ENCODE results near the gene SMIM24. TPM values are rescaled to one million over a fixed set of nuclear protein-coding genes. Genes with fewer than 3 reads are reported as not detected.

Gene SMIM24
- polyA plus RNA-seq, 4 donors, result 270 to 1,947 (median 1,286) TPM

- Histone ChIP-seq H3K36me3 (ENCODE audit: control insufficient read depth in 3 of 3, insufficient read depth in 2 of 3, low read depth in 1 of 3, low read length in 3 of 3) (peaks cover 4 to 79% (median 4%) of the 10 kb centered on the region in 3 donors), H3K27me3 (ENCODE audit: control insufficient read depth in 3 of 3, insufficient read depth in 3 of 3, low read length in 3 of 3) (no peaks in the 10 kb centered on the region), H3K27ac (ENCODE audit: low read depth in 1 of 3, low read length in 2 of 3) (no peak overlapping the region), H3K4me3 (ENCODE audit: low read depth in 1 of 3, low read length in 3 of 3) (no peak overlapping the region), H3K4me1 (ENCODE audit: control insufficient read depth in 3 of 3, insufficient read depth in 2 of 3, low read depth in 1 of 3, low read length in 2 of 3) (peaks cover 0 to 12% (median 0%) of the 10 kb centered on the region in 3 donors), H3K9me3 (ENCODE audit: control insufficient read depth in 2 of 2, insufficient read depth in 1 of 2, low read depth in 1 of 2, low read length in 1 of 2) (no peaks in the 10 kb centered on the region)
- DNase-seq (no peak), FAIRE-seq (no peak)
- WGBS, 3 donors, result 88 to 91% (median 88%) methylated on average over 2 of the region's 2 CpGs
These were observed 38.3 kb upstream of the SMIM24 start for GRCh38 chr19:3518659-3519058.

GRCh38 chr19:3518255-3518654, 37.9 kb upstream of the SMIM24 start:
- 85 to 88% (median 87%) methylated on average over 10 of the region's 10 CpGs for WGBS, 3 donors
- Histone ChIP-seq H3K36me3 (ENCODE audit: control insufficient read depth in 3 of 3, insufficient read depth in 2 of 3, low read depth in 1 of 3, low read length in 3 of 3) (peaks cover under 1 to 79% (median 4%) of the 10 kb centered on the region in 3 donors), H3K9me3 (ENCODE audit: control insufficient read depth in 2 of 2, insufficient read depth in 1 of 2, low read depth in 1 of 2, low read length in 1 of 2) (no peaks in the 10 kb centered on the region)

GRCh38 chr19:3517638-3518037, 37.3 kb upstream of the SMIM24 start:
- Histone ChIP-seq H3K4me3 (ENCODE audit: low read depth in 1 of 3, low read length in 3 of 3) (no peak overlapping the region), H3K9me3 (ENCODE audit: control insufficient read depth in 2 of 2, insufficient read depth in 1 of 2, low read depth in 1 of 2, low read length in 1 of 2) (no peaks in the 10 kb centered on the region), H3K27ac (ENCODE audit: low read depth in 1 of 3, low read length in 2 of 3) (no peak overlapping the region), H3K36me3 (ENCODE audit: control insufficient read depth in 3 of 3, insufficient read depth in 2 of 3, low read depth in 1 of 3, low read length in 3 of 3) (peaks cover 0 to 78% (median 2%) of the 10 kb centered on the region in 3 donors), H3K27me3 (ENCODE audit: control insufficient read depth in 3 of 3, insufficient read depth in 3 of 3, low read length in 3 of 3) (no peaks in the 10 kb centered on the region), H3K4me1 (ENCODE audit: control insufficient read depth in 3 of 3, insufficient read depth in 2 of 3, low read depth in 1 of 3, low read length in 2 of 3) (peaks cover 0 to 12% (median 0%) of the 10 kb centered on the region in 3 donors)
- 77 to 89% (median 82%) methylated on average over 2 of the region's 2 CpGs for WGBS, 3 donors
- DNase-seq (no peak), FAIRE-seq (no peak)

More at GRCh38 chr19:3518255-3518654, 37.9 kb upstream of the SMIM24 start:
- H3K27ac ChIP-seq (ENCODE audit: low read depth in 1 of 3, low read length in 2 of 3), result no peak overlapping the region
- no peak overlapping the region for H3K4me3 ChIP-seq (ENCODE audit: low read depth in 1 of 3, low read length in 3 of 3)
- DNase-seq (no peak), FAIRE-seq (no peak)
- no peaks in the 10 kb centered on the region for H3K27me3 ChIP-seq (ENCODE audit: control insufficient read depth in 3 of 3, insufficient read depth in 3 of 3, low read length in 3 of 3)
- H3K4me1 ChIP-seq (ENCODE audit: control insufficient read depth in 3 of 3, insufficient read depth in 2 of 3, low read depth in 1 of 3, low read length in 2 of 3), result peaks cover 0 to 12% (median 0%) of the 10 kb centered on the region in 3 donors

DNA sequence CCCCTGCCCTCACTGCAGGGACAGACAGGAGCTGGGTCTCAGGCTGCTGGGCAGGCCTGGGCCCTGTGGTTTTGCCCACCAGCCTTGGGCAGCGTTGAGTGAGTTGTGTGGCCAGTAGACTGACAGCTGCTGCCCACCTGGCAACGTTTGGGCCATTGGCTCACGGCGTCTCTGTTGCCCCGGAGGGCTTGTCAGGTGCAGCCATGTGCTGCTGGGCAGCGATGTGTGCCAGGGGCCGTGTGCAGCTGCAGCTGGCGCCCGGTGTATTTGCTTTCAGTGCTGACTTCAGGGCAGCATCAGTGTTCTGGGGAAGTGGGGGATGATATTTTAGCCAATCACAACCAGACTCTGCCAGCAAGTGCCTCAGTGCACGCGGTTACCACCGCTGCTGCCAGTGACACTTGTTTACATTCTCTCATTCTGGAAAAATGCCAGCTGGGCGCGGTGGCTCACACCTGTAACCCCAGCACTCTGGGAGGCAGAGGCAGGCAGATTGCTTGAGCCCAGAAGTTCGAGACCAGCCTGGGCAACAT, 36.4 kb upstream of the SMIM24 start:
- WGBS, 3 donors, result 30 to 55% (median 36%) methylated on average over 15 of the region's 15 CpGs
- DNase-seq (peak in 1 of 2 donors; percentile 72), FAIRE-seq (no peak)
- Histone ChIP-seq H3K9me3 (ENCODE audit: control insufficient read depth in 2 of 2, insufficient read depth in 1 of 2, low read depth in 1 of 2, low read length in 1 of 2) (no peaks in the 10 kb centered on the region), H3K4me3 (ENCODE audit: low read depth in 1 of 3, low read length in 3 of 3) (no peak overlapping the region), H3K36me3 (ENCODE audit: control insufficient read depth in 3 of 3, insufficient read depth in 2 of 3, low read depth in 1 of 3, low read length in 3 of 3) (peaks cover 0 to 78% (median 2%) of the 10 kb centered on the region in 3 donors), H3K27ac (ENCODE audit: low read depth in 1 of 3, low read length in 2 of 3) (no peak overlapping the region), H3K27me3 (ENCODE audit: control insufficient read depth in 3 of 3, insufficient read depth in 3 of 3, low read length in 3 of 3) (no peaks in the 10 kb centered on the region), H3K4me1 (ENCODE audit: control insufficient read depth in 3 of 3, insufficient read depth in 2 of 3, low read depth in 1 of 3, low read length in 2 of 3) (peaks cover 0 to 12% (median 0%) of the 10 kb centered on the region in 3 donors)

- H3K9me3 ChIP-seq (ENCODE audit: control insufficient read depth in 2 of 2, insufficient read depth in 1 of 2, low read depth in 1 of 2, low read length in 1 of 2), result no peaks in the 10 kb centered on the region
- no peak for FAIRE-seq
- no peaks in the 10 kb centered on the region for H3K27me3 ChIP-seq (ENCODE audit: control insufficient read depth in 3 of 3, insufficient read depth in 3 of 3, low read length in 3 of 3)
- peaks cover 0 to 12% (median 0%) of the 10 kb centered on the region in 3 donors for H3K4me1 ChIP-seq (ENCODE audit: control insufficient read depth in 3 of 3, insufficient read depth in 2 of 3, low read depth in 1 of 3, low read length in 2 of 3)
- no peak overlapping the region for H3K27ac ChIP-seq (ENCODE audit: low read depth in 1 of 3, low read length in 2 of 3)
- WGBS, 3 donors, result 75 to 81% (median 78%) methylated on average over 15 of the region's 15 CpGs
- H3K4me3 ChIP-seq (ENCODE audit: low read depth in 1 of 3, low read length in 3 of 3), result no peak overlapping the region
- DNase-seq, result no peak
- H3K36me3 ChIP-seq (ENCODE audit: control insufficient read depth in 3 of 3, insufficient read depth in 2 of 3, low read depth in 1 of 3, low read length in 3 of 3), result peaks cover 0 to 85% (median 2%) of the 10 kb centered on the region in 3 donors
These were observed 35.6 kb upstream of the SMIM24 start for GRCh38 chr19:3515891-3516422.

- Histone ChIP-seq H3K4me1 (ENCODE audit: control insufficient read depth in 3 of 3, insufficient read depth in 2 of 3, low read depth in 1 of 3, low read length in 2 of 3) (peaks cover 0 to 4% (median 0%) of the 10 kb centered on the region in 3 donors), H3K9me3 (ENCODE audit: control insufficient read depth in 2 of 2, insufficient read depth in 1 of 2, low read depth in 1 of 2, low read length in 1 of 2) (no peaks in the 10 kb centered on the region), H3K4me3 (ENCODE audit: low read depth in 1 of 3, low read length in 3 of 3) (no peak overlapping the region), H3K36me3 (ENCODE audit: control insufficient read depth in 3 of 3, insufficient read depth in 2 of 3, low read depth in 1 of 3, low read length in 3 of 3) (peaks cover 0 to 87% (median 2%) of the 10 kb centered on the region in 3 donors), H3K27ac (ENCODE audit: low read depth in 1 of 3, low read length in 2 of 3) (no peak overlapping the region), H3K27me3 (ENCODE audit: control insufficient read depth in 3 of 3, insufficient read depth in 3 of 3, low read length in 3 of 3) (no peaks in the 10 kb centered on the region)
- 89% methylated on average over 10 to 12 of the region's 12 CpGs for whole genome bisulfite sequencing, 3 donors
- DNase-seq, result no peak
- no peak for FAIRE-seq
These were observed 34.6 kb upstream of the SMIM24 start for GRCh38 chr19:3514930-3515329.

GRCh38 chr19:3513229-3514140, 33.2 kb upstream of the SMIM24 start:
- no peaks in the 10 kb centered on the region for H3K27me3 ChIP-seq (ENCODE audit: control insufficient read depth in 3 of 3, insufficient read depth in 3 of 3, low read length in 3 of 3)
- H3K4me3 ChIP-seq (ENCODE audit: low read depth in 1 of 3, low read length in 3 of 3), result no peak overlapping the region
- H3K36me3 ChIP-seq (ENCODE audit: control insufficient read depth in 3 of 3, insufficient read depth in 2 of 3, low read depth in 1 of 3, low read length in 3 of 3), result peaks cover 2 to 87% (median 2%) of the 10 kb centered on the region in 3 donors
- FAIRE-seq, result no peak
- DNase-seq, result peak in 1 of 2 donors; percentile 48
- peaks cover 0 to 6% (median 4%) of the 10 kb centered on the region in 3 donors for H3K4me1 ChIP-seq (ENCODE audit: control insufficient read depth in 3 of 3, insufficient read depth in 2 of 3, low read depth in 1 of 3, low read length in 2 of 3)
- H3K27ac ChIP-seq (ENCODE audit: low read depth in 1 of 3, low read length in 2 of 3), result no peak overlapping the region
- WGBS, 3 donors, result 69 to 81% (median 77%) methylated on average over 23 of the region's 23 CpGs
- no peaks in the 10 kb centered on the region for H3K9me3 ChIP-seq (ENCODE audit: control insufficient read depth in 2 of 2, insufficient read depth in 1 of 2, low read depth in 1 of 2, low read length in 1 of 2)

DNA sequence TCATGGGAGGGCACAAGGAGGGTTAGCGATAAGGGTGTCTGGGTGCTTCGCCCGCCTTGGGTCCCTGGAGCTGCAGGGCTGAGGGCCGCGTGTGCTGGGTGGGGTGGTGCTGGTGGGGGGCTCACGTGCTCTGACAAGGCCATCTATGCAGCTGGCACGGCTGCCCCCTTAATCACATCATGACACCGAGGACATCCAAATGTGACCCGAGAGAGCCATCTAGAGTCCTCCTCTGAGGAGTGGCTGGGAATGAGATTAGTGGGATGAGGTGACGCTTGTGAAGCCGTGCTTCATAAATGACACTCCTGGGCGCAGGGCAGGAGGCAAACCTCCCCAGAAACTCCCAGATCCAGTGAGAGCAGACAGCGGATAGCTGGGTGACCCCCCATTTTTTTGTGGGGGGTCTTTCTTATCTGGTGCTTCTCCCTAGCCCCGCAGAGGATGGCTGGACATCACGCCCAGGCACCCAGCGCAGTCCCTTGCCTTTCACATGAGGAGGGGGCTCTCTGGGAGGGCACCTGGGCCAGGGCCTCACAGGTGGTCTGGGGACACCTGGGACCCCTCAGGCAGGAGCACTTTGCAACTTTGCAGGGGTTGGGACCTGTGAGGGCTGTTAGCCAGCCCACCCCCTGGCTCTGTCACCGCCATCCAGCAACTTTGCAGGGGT, 32.4 kb upstream of the SMIM24 start:
- Histone ChIP-seq H3K36me3 (ENCODE audit: control insufficient read depth in 3 of 3, insufficient read depth in 2 of 3, low read depth in 1 of 3, low read length in 3 of 3) (peaks cover 2 to 85% (median 2%) of the 10 kb centered on the region in 3 donors), H3K27ac (ENCODE audit: low read depth in 1 of 3, low read length in 2 of 3) (no peak overlapping the region), H3K9me3 (ENCODE audit: control insufficient read depth in 2 of 2, insufficient read depth in 1 of 2, low read depth in 1 of 2, low read length in 1 of 2) (no peaks in the 10 kb centered on the region), H3K27me3 (ENCODE audit: control insufficient read depth in 3 of 3, insufficient read depth in 3 of 3, low read length in 3 of 3) (no peaks in the 10 kb centered on the region), H3K4me1 (ENCODE audit: control insufficient read depth in 3 of 3, insufficient read depth in 2 of 3, low read depth in 1 of 3, low read length in 2 of 3) (peaks cover 0 to 11% (median 4%) of the 10 kb centered on the region in 3 donors), H3K4me3 (ENCODE audit: low read depth in 1 of 3, low read length in 3 of 3) (no peak overlapping the region)
- DNase-seq, result no peak
- WGBS, 3 donors, result 86 to 89% (median 89%) methylated on average over 17 of the region's 17 CpGs
- FAIRE-seq, result no peak
